C4-2B (cell line): ENCODE measurements around the gene GGA1.
A peak's percentile ranks its signal among the peaks of the same experiment; 100 is the strongest.

Experiments used
- H3K27ac ChIP-seq: fragments of 450-650 bp; 2 replicates; pipeline ENCODE4 v1.5.1; 2017
- ZFX ChIP-seq: fragments of 450-650 bp; IDR thresholded peaks from 2 replicates; pipeline ENCODE4 v1.6.1; 2017
- TF ChIP-seq, protein P1 (sequence below): fragments of 450-650 bp; conservative IDR thresholded peaks from 2 replicates; pipeline ENCODE4 v1.5.1; 2017; ENCODE audit warnings: mild to moderate bottlenecking

GGA1 gene

DNA sequence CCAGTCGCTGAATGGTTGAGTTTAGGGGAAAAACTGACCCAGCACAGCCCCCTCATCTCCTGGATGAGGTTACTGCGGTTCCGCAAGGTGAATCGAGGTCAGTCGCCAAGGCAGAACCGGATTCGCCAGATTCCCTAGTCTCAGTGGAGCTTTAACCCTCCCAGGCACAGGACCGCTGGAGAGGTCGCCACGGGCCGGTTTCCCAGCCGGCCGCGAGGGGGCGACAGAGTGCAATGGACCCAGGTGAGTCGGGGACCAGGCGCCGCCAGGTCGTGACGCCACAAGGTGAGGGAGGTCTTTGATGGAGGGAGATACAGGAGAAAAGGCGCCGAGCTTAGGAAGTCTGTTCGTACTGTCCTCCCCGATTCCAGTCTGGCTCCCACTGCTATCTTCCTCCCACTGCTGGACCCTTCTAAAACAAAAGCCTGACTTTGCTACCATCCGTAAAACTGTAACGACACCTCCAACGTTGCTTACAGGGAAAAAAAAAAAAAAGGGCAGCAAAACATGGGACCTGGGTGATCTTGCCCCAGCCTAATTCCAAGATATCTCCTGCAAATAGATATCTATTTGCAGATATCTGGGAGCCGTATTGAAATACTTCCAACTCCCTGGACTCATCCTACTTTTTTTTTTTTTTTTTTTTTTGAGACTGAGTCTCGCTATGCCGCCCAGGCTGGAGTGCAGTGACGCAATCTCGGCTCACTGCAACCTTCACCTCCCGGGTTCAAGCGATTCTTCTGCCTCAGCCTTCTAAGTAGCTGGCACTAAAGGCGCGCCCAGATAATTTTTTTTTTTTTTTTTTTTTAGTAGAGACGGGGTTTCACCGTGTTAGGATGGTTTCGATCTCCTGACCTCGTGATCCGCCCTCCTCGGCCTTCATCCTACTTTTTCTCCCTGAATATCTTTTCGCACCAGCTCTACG lies 1.4 kb upstream of the GGA1 start:
- no peak for TF ChIP-seq ZFX
- TF ChIP-seq, protein P1, sequence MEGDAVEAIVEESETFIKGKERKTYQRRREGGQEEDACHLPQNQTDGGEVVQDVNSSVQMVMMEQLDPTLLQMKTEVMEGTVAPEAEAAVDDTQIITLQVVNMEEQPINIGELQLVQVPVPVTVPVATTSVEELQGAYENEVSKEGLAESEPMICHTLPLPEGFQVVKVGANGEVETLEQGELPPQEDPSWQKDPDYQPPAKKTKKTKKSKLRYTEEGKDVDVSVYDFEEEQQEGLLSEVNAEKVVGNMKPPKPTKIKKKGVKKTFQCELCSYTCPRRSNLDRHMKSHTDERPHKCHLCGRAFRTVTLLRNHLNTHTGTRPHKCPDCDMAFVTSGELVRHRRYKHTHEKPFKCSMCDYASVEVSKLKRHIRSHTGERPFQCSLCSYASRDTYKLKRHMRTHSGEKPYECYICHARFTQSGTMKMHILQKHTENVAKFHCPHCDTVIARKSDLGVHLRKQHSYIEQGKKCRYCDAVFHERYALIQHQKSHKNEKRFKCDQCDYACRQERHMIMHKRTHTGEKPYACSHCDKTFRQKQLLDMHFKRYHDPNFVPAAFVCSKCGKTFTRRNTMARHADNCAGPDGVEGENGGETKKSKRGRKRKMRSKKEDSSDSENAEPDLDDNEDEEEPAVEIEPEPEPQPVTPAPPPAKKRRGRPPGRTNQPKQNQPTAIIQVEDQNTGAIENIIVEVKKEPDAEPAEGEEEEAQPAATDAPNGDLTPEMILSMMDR: peak; percentile 100
- H3K27ac ChIP-seq: peak overlapping the region; percentile 93

DNA sequence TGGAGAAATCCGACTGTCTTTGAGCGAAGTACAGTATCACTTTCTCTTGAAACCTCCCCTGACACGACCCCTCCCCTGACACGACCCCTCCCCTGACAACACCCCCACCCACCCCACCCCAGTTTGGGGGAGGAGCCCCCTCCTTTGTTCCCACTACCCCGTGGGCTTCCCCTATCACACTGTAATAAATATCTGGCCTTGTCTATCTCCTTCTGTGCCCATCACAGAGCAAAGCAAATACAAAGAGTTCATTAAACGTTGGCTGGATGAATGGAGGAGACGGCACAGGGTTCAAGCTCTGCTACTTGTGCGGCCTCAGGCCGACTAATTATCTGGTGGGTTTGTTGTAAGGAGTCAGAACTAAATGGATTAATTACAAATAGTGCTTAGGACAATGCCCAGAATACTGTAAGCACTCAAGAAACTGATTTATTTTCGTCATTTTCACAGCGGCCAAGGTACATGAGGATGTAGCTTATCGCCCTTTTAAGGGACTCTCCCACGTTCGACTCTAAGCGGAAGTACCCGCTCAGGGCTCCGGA lies 628 bp upstream of the GGA1 start:
- TF ChIP-seq, protein P1: no peak
- no peak for TF ChIP-seq ZFX
- H3K27ac ChIP-seq: peak overlapping the region; percentile 93

DNA sequence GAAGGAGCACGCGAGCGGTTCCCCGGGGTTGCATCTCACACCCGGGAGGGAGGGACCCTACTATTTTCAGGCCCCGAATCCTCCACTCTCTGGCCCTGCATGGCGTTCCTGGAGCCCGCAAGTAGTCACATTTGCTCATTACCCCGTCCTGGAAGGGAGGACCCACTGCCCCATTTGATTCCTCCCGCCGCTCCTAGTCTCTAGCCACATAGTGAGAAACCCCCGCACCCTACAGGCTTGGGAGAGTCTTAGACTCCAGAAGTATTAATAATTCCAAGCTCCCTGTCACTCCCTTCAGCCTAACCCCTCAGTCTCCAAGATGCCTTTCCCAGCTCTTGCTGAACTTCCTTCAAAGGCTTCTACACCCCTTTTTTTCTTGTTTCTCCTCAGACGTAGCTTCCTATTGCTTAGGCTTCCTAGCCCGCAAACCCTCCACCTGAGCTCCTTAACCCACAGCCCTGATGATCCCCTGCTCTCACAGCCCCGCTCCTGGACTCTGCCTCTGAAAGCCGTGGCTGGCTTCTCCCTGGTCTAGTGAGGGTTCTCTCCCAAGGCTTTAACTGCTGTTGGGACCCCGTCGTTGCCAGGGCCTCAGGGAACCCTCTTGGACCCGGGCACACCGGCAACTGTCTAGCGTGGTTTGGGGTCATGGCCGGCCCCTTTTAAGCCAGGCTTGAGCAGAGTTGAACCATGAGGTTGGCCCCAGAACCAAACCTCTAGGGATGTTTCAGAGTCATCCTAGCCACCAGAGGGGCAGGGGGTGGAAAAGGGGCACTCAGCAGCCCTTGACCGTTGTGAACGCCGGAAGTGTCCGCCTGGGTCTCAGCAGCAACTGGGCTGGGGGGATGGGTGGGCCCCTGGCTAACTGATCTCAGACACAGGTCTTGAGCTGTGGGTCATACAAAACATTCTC lies 862 bp downstream of the GGA1 start:
- no peak for TF ChIP-seq ZFX
- TF ChIP-seq, protein P1: no peak
- H3K27ac ChIP-seq: peak overlapping the region; percentile 93

DNA sequence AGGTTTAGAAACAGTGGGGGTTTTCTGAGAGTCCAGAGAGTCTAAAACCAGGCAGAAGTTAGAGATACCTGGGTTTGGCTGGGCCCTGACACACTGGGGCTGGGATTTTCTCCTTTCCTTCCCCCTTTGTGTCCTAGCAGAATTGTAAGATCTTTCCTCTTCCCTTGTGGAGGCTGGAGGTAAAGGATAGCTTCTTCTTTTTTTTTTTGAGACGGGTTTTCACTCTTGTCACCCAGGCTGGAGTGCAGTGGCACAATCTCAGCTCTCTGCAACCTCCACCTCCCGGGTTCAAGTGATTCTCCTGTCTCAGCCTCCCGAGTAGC lies 1.5 kb downstream of the GGA1 start:
- H3K27ac ChIP-seq: peak overlapping the region; percentile 93

DNA sequence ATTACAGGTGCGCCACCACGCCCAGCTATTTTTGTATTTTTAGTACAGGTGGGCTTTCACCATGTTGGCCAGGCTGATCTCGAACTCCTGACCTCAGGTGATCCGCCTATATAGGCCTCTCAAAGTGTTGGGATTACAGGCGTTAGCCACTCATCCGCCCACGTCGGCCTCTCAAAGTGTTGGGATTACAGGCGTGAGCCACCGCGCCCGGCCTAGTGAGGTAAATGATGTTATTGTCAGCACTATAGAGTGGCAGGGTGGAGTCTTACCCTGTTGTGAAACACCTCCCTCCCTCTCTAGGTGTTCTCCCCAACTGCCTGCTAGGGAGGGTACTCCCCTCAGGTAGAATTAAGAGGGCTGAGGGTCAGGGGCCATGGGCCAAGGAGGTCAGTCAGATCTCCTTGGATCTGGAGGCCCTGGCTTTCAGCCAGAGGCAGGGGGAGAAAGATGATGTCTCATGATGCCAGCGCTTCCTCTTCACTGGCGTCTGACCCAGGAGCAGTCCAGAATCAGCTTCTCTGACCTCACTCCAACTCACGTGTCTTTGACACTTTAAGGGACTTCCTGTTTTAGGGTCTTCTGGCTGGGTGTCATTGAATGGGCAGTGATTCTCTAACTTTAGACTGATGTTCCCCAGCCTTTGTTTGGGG lies 2.0 kb downstream of the GGA1 start:
- H3K27ac ChIP-seq: peak overlapping the region; percentile 93
- TF ChIP-seq, protein P1: no peak
- no peak for TF ChIP-seq ZFX

DNA sequence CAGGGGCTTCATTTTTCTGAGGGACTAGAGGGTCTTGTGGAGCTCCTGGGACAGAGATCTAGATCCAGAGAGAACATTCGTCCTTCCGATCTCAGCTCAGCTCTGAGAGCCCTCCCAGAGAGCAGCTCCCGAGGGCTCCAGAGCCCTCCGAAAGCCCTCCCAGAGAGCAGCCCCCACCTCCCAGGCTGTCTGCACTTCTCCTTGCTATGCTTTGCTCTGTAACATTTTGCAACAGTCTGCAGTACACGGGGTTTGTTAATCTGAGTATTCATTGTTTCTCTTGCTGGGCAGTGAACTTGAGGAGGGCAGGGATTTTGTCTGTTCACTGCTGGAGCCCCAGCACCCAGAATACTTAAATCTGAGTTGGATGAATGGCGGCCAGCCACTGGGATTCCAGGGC lies 2.6 kb downstream of the GGA1 start:
- no peak overlapping the region for H3K27ac ChIP-seq
- TF ChIP-seq, protein P1: no peak
- no peak for TF ChIP-seq ZFX

DNA sequence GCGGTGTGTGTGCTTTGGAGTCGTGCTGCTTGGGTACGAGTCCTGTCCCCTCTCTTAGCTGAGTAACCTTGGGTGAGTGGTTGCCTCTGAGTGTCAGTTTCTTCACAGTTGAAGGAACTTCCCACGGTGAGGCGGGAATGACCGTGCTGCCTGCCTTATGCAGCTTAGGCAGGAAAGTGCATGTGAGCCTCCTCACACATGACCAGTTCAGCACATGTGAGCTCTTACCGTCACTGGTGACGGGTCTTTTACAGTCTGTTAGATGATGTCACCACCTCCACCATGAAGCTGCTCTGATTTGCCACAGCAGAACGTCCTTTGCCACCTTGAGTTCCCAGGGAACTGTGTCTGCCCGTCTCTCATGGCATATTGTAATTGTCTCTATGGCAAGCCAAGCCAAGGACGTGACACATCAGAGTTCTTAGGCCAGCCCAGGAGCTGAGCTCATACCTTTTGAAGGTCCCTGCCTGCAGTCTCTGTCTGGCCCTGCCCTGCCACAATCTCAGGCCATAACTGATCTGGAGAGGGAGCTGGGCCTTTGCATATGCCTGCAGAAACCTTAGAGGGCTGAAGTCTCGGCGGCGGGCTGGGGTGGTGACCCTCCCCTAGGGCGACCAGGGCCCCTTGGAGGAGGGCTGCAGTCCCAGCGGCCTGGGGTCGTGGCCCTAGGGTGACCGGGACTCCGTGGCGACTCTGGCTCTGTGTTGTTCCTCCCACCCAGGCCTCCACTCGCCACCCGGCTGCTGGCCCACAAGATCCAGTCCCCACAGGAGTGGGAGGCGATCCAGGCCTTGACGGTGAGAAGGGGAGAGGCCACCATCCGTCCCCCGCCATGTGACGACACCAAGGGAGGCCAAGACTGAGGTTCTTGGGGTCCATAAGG lies 7.8 kb downstream of the GGA1 start:
- TF ChIP-seq, protein P1: no peak
- TF ChIP-seq ZFX: no peak
- H3K27ac ChIP-seq: no peak overlapping the region
